HEK293T (cell line): Measurements from ENCODE around the gene CLEC16A.

Experiments used
- BHLHE40 ChIP-seq: fragments of 450-650 bp; IDR thresholded peaks from 2 replicates; pipeline ENCODE4 v1.6.1; 2016; ENCODE audit warnings: mild to moderate bottlenecking, moderate library complexity, borderline replicate concordance
- ELF4 ChIP-seq: fragments of 450-650 bp; IDR thresholded peaks from 2 replicates; pipeline ENCODE4 v1.6.1; 2017; ENCODE audit warnings: antibody characterized with exemption
- FOXA1 ChIP-seq: fragments of 450-650 bp; IDR thresholded peaks from 2 replicates; pipeline ENCODE4 v1.6.1; 2016; ENCODE audit warnings: mild to moderate bottlenecking
- FOXM1 ChIP-seq: fragments of 450-650 bp; IDR thresholded peaks from 2 replicates; pipeline ENCODE4 v1.6.1; 2017; ENCODE audit warnings: mild to moderate bottlenecking, borderline replicate concordance
- HDGF ChIP-seq: fragments of 450-650 bp; IDR thresholded peaks from 2 replicates; pipeline ENCODE4 v1.6.1; 2017; ENCODE audit warnings: antibody characterized with exemption, borderline replicate concordance
- L3MBTL2 ChIP-seq: fragments of 450-650 bp; conservative IDR thresholded peaks from 2 replicates; pipeline ENCODE4 v1.6.1; 2016; ENCODE audit warnings: mild to moderate bottlenecking
- NFRKB ChIP-seq: fragments of 450-650 bp; IDR thresholded peaks from 2 replicates; pipeline ENCODE4 v1.6.1; 2016; ENCODE audit warnings: mild to moderate bottlenecking, moderate library complexity
- SUZ12 ChIP-seq: fragments of 450-650 bp; IDR thresholded peaks from 2 replicates; pipeline ENCODE4 v1.6.1; 2016; ENCODE audit warnings: mild to moderate bottlenecking
- TARDBP ChIP-seq: fragments of 450-650 bp; IDR thresholded peaks from 2 replicates; pipeline ENCODE4 v1.6.1; 2016

- TF ChIP-seq HDGF (no peak), ELF4 (no peak), L3MBTL2 (no peak), TARDBP (no peak), FOXM1 (no peak), SUZ12 (no peak), FOXA1 (no peak), NFRKB (no peak), BHLHE40 (no peak)
Observed at GRCh38 chr16:11033629-11034420, 89.5 kb downstream of the CLEC16A start.
